Kidney (tissue), 14 donors: ENCODE results near the gene MAGEB2. TPM values are rescaled to one million over a fixed set of nuclear protein-coding genes. Genes with fewer than 3 reads are reported as not detected.
A peak's percentile ranks its signal among the peaks of the same experiment; 100 is the strongest.

ENCODE experiments used
- DNase-seq, 5 donors: peaks; one replicate each; pipeline ENCODE4 v3.0.0-alpha.2; 2013 to 2020
- FAIRE-seq: peaks from 2 replicates; lab custom pipeline; 2012; peaks lifted over from hg19 to GRCh38; lab: Jason Lieb, UNC
- H3K27ac ChIP-seq, 2 donors: one replicate each; pipeline ENCODE4 v1.7.0; 2013; ENCODE audit warnings: low read depth in 2 of 2, low read length in 2 of 2, inconsistent platforms in 1 of 2
- H3K27me3 ChIP-seq: one replicate; pipeline ENCODE4 v1.7.1; 2013; ENCODE audit warnings: low read length, inconsistent platforms; ENCODE audit not compliant: control insufficient read depth, insufficient read depth
- H3K36me3 ChIP-seq, 3 donors: one replicate each; pipeline versions ENCODE4 v1.7.0 to v1.7.1; 2013; ENCODE audit warnings: low read length in 3 of 3, control low read depth in 1 of 3, inconsistent platforms in 1 of 3; ENCODE audit not compliant: insufficient read depth in 3 of 3, control insufficient read depth in 2 of 3
- H3K4me1 ChIP-seq, 3 donors: one replicate each; pipeline versions ENCODE4 v1.7.0 to v1.7.1; 2013; ENCODE audit warnings: low read length in 3 of 3, inconsistent platforms in 1 of 3, low read depth in 1 of 3; ENCODE audit not compliant: control insufficient read depth in 2 of 3, insufficient read depth in 2 of 3
- H3K4me3 ChIP-seq, 3 donors: one replicate each; pipeline versions ENCODE4 v1.7.0 to v1.8.1; 2013; ENCODE audit warnings: low read length in 3 of 3, control low read depth in 1 of 3, inconsistent platforms in 1 of 3
- H3K9ac ChIP-seq, 3 donors: one replicate each; pipeline versions ENCODE4 v1.7.0 to v1.7.1; 2013; ENCODE audit warnings: low read length in 3 of 3, control low read depth in 1 of 3, inconsistent platforms in 1 of 3
- H3K9me3 ChIP-seq, 3 donors: one replicate each; pipeline versions ENCODE4 v1.7.0 to v1.7.1; 2013; ENCODE audit warnings: low read length in 3 of 3, control low read depth in 1 of 3, inconsistent platforms in 1 of 3; ENCODE audit not compliant: control insufficient read depth in 2 of 3, insufficient read depth in 1 of 3
- intact Hi-C: fragments of 100-400 bp; cut with DNase I; formaldehyde crosslinking; loops from one replicate; pipeline ENCODE4 v1.11.1; 2022
- polyA plus RNA-seq: library from polyadenylated mRNA; stranded (reverse); fragments of 350-450 nt; fragmentation: Illumina TruSeq; extraction: RNeasy Lipid Tissue Mini Kit (QIAGEN cat#74804); gene quantifications from one replicate; pipeline ENCODE4 v1.2.3, GENCODE V29; 2014; ENCODE audit warnings: low read depth, low replicate concordance; ENCODE audit not compliant: insufficient read depth
- total RNA-seq: library from RNA; stranded (reverse); fragmentation: NEBNext Ultra II Directional; extraction: Animal tissue kit (Norgen Biotek cat#: 25700); gene quantifications from one replicate; pipeline ENCODE4 v1.2.1, GENCODE V29; 2021
- TF ChIP-seq, protein P1 (sequence below): IDR thresholded peaks from 3 replicates; pipeline ENCODE4 v1.5.1; 2012; ENCODE audit warnings: mild to moderate bottlenecking, moderate library complexity, borderline replicate concordance; ENCODE audit not compliant: insufficient read depth; ENCODE audit errors: extremely low read depth
- donor health status: control.
- donor health status: control.
- donor health status: control.
- donor health status: control.
- donor health status: control.
- donor health status: DM: yes; HTN: yes; CAD: no.
- donor health status: Normal renal cell carcinoma (clear cell type).

The MAGEB2 gene
- total and polyA plus RNA-seq, 2 donors from 2014 or later, result 0.16 TPM; not detected in 1

- Histone ChIP-seq H3K4me1 (no peaks in the 10 kb centered on the region), H3K27me3 (peaks cover 2% of the 10 kb centered on the region), H3K9me3 (no peaks in the 10 kb centered on the region), H3K9ac (no peak overlapping the region), H3K36me3 (no peaks in the 10 kb centered on the region), H3K4me3 (no peak overlapping the region), H3K27ac (no peak overlapping the region)
- intact Hi-C loops, result no loop called here
- DNase-seq, result no peak
- TF ChIP-seq, protein P1, sequence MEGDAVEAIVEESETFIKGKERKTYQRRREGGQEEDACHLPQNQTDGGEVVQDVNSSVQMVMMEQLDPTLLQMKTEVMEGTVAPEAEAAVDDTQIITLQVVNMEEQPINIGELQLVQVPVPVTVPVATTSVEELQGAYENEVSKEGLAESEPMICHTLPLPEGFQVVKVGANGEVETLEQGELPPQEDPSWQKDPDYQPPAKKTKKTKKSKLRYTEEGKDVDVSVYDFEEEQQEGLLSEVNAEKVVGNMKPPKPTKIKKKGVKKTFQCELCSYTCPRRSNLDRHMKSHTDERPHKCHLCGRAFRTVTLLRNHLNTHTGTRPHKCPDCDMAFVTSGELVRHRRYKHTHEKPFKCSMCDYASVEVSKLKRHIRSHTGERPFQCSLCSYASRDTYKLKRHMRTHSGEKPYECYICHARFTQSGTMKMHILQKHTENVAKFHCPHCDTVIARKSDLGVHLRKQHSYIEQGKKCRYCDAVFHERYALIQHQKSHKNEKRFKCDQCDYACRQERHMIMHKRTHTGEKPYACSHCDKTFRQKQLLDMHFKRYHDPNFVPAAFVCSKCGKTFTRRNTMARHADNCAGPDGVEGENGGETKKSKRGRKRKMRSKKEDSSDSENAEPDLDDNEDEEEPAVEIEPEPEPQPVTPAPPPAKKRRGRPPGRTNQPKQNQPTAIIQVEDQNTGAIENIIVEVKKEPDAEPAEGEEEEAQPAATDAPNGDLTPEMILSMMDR, result no peak
- no peak for FAIRE-seq
Observed at GRCh38 chrX:30212172-30212571, 3.2 kb upstream of the MAGEB2 start.

DNA sequence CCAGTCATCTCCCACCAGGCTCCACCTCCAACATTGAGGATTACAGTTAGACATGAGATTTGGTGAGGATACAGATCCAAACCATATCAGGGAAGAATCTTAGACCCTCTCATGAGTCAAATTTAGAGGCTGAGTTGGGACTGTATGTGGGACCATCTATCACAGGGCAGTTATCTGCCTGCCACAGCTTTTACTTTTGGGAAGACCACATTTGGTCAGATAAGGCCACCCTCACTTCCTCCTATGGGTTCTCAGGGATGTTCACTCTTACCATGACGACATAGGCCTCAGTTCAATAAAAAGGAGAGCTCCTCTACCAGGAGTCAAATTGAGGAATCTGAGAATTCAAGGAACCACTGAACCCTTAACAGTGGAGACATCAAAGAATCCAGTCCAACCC, 2.1 kb downstream of the MAGEB2 start:
- TF ChIP-seq, protein P1, result no peak
- intact Hi-C loops, result no loop called here

GRCh38 chrX:30219372-30219771, 4.0 kb downstream of the MAGEB2 start:
- no peak overlapping the region for H3K4me3 ChIP-seq
- H3K27me3 ChIP-seq, result no peaks in the 10 kb centered on the region
- no peak for FAIRE-seq
- H3K9me3 ChIP-seq, result no peaks in the 10 kb centered on the region
- TF ChIP-seq, protein P1, result no peak
- no peaks in the 10 kb centered on the region for H3K36me3 ChIP-seq
- H3K4me1 ChIP-seq, result no peaks in the 10 kb centered on the region
- H3K27ac ChIP-seq, result no peak overlapping the region
- peak in 2 of 5 donors; percentile 1 to 7 for DNase-seq
- intact Hi-C loops, result no loop called here
- H3K9ac ChIP-seq, result no peak overlapping the region

More for the DNA sequence above, 2.1 kb downstream of the MAGEB2 start:
- H3K9ac ChIP-seq, result no peak overlapping the region
- no peak overlapping the region for H3K27ac ChIP-seq
- FAIRE-seq (no peak), DNase-seq (no peak)
- H3K36me3 ChIP-seq, result no peaks in the 10 kb centered on the region
- no peak overlapping the region for H3K4me3 ChIP-seq
- no peaks in the 10 kb centered on the region for H3K9me3 ChIP-seq
- no peaks in the 10 kb centered on the region for H3K4me1 ChIP-seq
- peaks cover 2% of the 10 kb centered on the region for H3K27me3 ChIP-seq

DNA sequence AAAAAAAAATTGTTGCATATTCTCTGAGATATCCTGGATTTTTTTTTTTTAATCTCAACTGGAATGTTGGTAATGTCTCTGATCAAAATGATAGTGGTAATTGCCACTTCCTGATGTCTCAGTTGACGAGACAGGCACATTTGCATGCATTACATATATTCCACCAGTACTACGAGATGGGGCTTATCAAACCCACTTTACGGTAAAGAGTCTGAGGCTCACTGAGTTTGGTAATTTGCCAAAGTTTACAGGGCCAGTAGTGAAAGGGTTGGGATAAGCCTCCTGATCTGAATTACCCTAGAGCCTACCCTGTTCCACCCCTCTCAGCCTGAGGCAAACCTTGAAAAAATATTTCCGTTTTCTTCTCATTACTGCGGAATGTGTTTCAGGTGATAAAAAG, 5.3 kb downstream of the MAGEB2 start:
- no peaks in the 10 kb centered on the region for H3K27me3 ChIP-seq
- FAIRE-seq (no peak), DNase-seq (no peak)
- TF ChIP-seq, protein P1, result no peak
- H3K9ac ChIP-seq, result no peak overlapping the region
- H3K4me1 ChIP-seq, result no peaks in the 10 kb centered on the region
- no peak overlapping the region for H3K27ac ChIP-seq
- H3K9me3 ChIP-seq, result no peaks in the 10 kb centered on the region
- no peak overlapping the region for H3K4me3 ChIP-seq
- H3K36me3 ChIP-seq, result no peaks in the 10 kb centered on the region
- intact Hi-C loops, result no loop called here
